Endothelial cell of umbilical vein (primary cell): ENCODE results near the gene TRPC4AP. TPM values are rescaled to one million over a fixed set of nuclear protein-coding genes. Genes with fewer than 3 reads are reported as not detected.
A peak's percentile ranks its signal among the peaks of the same experiment; 100 is the strongest.

Experiments used
- BruUV-seq: library from RNA; stranded (reverse); fragments of 400-500 nt; replicated peaks from 2 replicates; lab custom pipeline; 2021; lab: Mats Ljungman, UMichigan
- CTCF ChIA-PET: fragments of 300-600, 350-600 bp; sonication (Branson Sonifier 250); formaldehyde crosslinking; loops from one replicate; lab custom pipeline; 2021; ENCODE audit warnings: antibody characterized with exemption, inconsistent platforms; lab: Charles Lee
- POLR2A ChIA-PET: fragments of 300-600, 350-600 bp; sonication (Branson Sonifier 250); formaldehyde crosslinking; loops from one replicate; lab custom pipeline; 2021; ENCODE audit warnings: antibody characterized with exemption, inconsistent platforms; lab: Charles Lee
- DNase-seq: peaks from one replicate; pipeline ENCODE4 v3.0.0-alpha.2; 2011; ENCODE audit warnings: low read depth, low spot score
- FAIRE-seq: peaks from 2 replicates; lab custom pipeline; 2011; peaks lifted over from hg19 to GRCh38; lab: Jason Lieb, UNC
- H2AFZ ChIP-seq: 2 replicates; pipeline ENCODE4 v1.6.0; 2012; ENCODE audit warnings: low read depth, low read length, control low read depth, inconsistent platforms
- H3K27ac ChIP-seq: 2 replicates; pipeline ENCODE4 v1.5.1; 2011; ENCODE audit warnings: low read depth, mild to moderate bottlenecking, control low read depth, low read length, moderate library complexity; ENCODE audit not compliant: insufficient read depth
- H3K27me3 ChIP-seq, 2 experiments: 2 replicates each; pipeline versions ENCODE4 v1.6.0 to v1.6.1; 2011; ENCODE audit warnings: low read length in 2 of 2, mixed read lengths in 1 of 2; ENCODE audit not compliant: control insufficient read depth in 2 of 2, insufficient read depth in 2 of 2
- H3K36me3 ChIP-seq, 2 experiments: 2 replicates in 1 of 2; 3 replicates in 1 of 2; pipeline ENCODE4 v1.5.1; 2011; ENCODE audit warnings: low read length in 2 of 2, mild to moderate bottlenecking in 1 of 2, moderate library complexity in 1 of 2; ENCODE audit not compliant: control insufficient read depth in 2 of 2, insufficient read depth in 2 of 2; ENCODE audit errors: extremely low read depth in 1 of 2
- H3K4me1 ChIP-seq: 3 replicates; pipeline ENCODE4 v1.5.1; 2011; ENCODE audit warnings: mild to moderate bottlenecking, low read length; ENCODE audit not compliant: control insufficient read depth, insufficient read depth; ENCODE audit errors: extremely low read depth
- H3K4me2 ChIP-seq: 2 replicates; pipeline ENCODE4 v1.6.1; 2011; ENCODE audit warnings: low read length, control low read depth, mixed read lengths; ENCODE audit not compliant: insufficient read depth
- H3K4me3 ChIP-seq, 3 experiments: fragments of 200-600 bp in 1 of 3; sonication (generic), shearing (Covaris generic) in 1 of 3; replicated peaks in 1 of 3; 2 replicates each; pipeline ENCODE4 v1.5.1; 2011 to 2016; ENCODE audit warnings: control low read depth in 3 of 3, low read length in 3 of 3, mild to moderate bottlenecking in 2 of 3, inconsistent platforms in 1 of 3, low read depth in 1 of 3, moderate library complexity in 1 of 3; ENCODE audit not compliant: insufficient read depth in 1 of 3
- H3K79me2 ChIP-seq: 2 replicates; pipeline ENCODE4 v1.6.0; 2012; ENCODE audit warnings: low read length, inconsistent platforms; ENCODE audit not compliant: control insufficient read depth, insufficient read depth
- H3K9ac ChIP-seq: replicated peaks from 2 replicates; pipeline ENCODE3; 2011; ENCODE audit warnings: low read length, control low read depth; ENCODE audit not compliant: insufficient read depth; ENCODE audit errors: extremely low read depth
- H3K9me1 ChIP-seq: replicated peaks from 3 replicates; pipeline ENCODE4 v1.6.0; 2011; ENCODE audit warnings: mild to moderate bottlenecking, low read length; ENCODE audit not compliant: control insufficient read depth, insufficient read depth; ENCODE audit errors: extremely low read depth
- H3K9me3 ChIP-seq: replicated peaks from 2 replicates; pipeline ENCODE4 v1.5.1; 2012; ENCODE audit warnings: low read length, inconsistent platforms; ENCODE audit not compliant: control insufficient read depth, insufficient read depth
- H4K20me1 ChIP-seq: replicated peaks from 2 replicates; pipeline ENCODE3; 2011; ENCODE audit warnings: mild to moderate bottlenecking, low read length; ENCODE audit not compliant: control insufficient read depth, insufficient read depth; ENCODE audit errors: extremely low read depth
- CTCF ChIP-seq, 2 donors: IDR thresholded peaks; 1 replicate in 1 of 2; 2 replicates in 1 of 2; pipeline ENCODE4 v1.5.1; 2011; ENCODE audit warnings: low read length in 2 of 2, mild to moderate bottlenecking in 2 of 2, moderate library complexity in 2 of 2, control low read depth in 1 of 2, inconsistent platforms in 1 of 2, low read depth in 1 of 2; ENCODE audit not compliant: insufficient read depth in 1 of 2; ENCODE audit errors: extremely low read depth in 1 of 2
- FOS ChIP-seq: IDR thresholded peaks from 2 replicates; pipeline ENCODE4 v1.6.1; 2011; ENCODE audit warnings: mild to moderate bottlenecking, low read length, moderate library complexity, borderline replicate concordance; ENCODE audit not compliant: insufficient read depth
- GATA2 ChIP-seq: IDR thresholded peaks from 2 replicates; pipeline ENCODE4 v1.7.0; 2011; ENCODE audit warnings: low read depth, mild to moderate bottlenecking, moderate library complexity, mixed read lengths, low read length; ENCODE audit not compliant: insufficient read length, insufficient read depth
- POLR2A ChIP-seq: IDR thresholded peaks from 2 replicates; pipeline ENCODE4 v1.6.1; 2012; ENCODE audit warnings: low read depth, mild to moderate bottlenecking, control low read depth, low read length
- POLR2AphosphoS5 ChIP-seq: IDR thresholded peaks from 2 replicates; pipeline ENCODE4 v1.6.1; 2012; ENCODE audit warnings: low read depth, mild to moderate bottlenecking, control low read depth, low read length, moderate library complexity; ENCODE audit not compliant: insufficient read depth
- dilution Hi-C: fragments of 300-500 bp; cut with MboI; formaldehyde crosslinking; loops from one replicate; pipeline ENCODE4 v1.15.0; 2019; ENCODE audit warnings: low sequenced_read_pairs; ENCODE audit not compliant: extremely low pct_ligation_motif_present
- intact Hi-C: fragments of 100-400 bp; cut with micrococcal nuclease; formaldehyde crosslinking; loops from one replicate; pipeline ENCODE4 v1.10.0; 2022
- polyA plus RNA-seq, 4 experiments: library from polyadenylated mRNA; depleted of rRNA in 3 of 4; stranded (reverse) in 3 of 4; unstranded in 1 of 4; fragments of >200 nt; gene quantifications; 2 replicates each; pipeline versions ENCODE4 v1.2.1 to v1.2.3, GENCODE V29; 2011 to 2012; ENCODE audit warnings: missing spikeins in 1 of 4
- total RNA-seq: library from RNA; stranded (reverse); gene quantifications from 2 replicates; pipeline ENCODE4 v1.2.3, GENCODE V29; 2021

TRPC4AP gene
- total and polyA plus RNA-seq, 2 donors (not counting 3 experiments of a cell fraction or from before 2014, with no cell fraction given), result 89.0 to 103 TPM

- TSS peak; percentile 96 for BruUV-seq
- intact Hi-C loops, result loop anchor here (1.0 to 5.0 kb wide), 4 partner anchors 48 to 137 kb away; partner anchors contain the start of genes ACSS2 and TRPC4AP
- FAIRE-seq, result peak; percentile 95
Observed at GRCh38 chr20:34955231-34956040, 137.2 kb downstream of the TRPC4AP start, which contains the start of the genes GSS and MYH7B. GSS (minus strand) TSS chr20:34955806; CDS start chr20:34951852, 3,954 bp downstream. MYH7B (plus strand) TSS chr20:34955868; CDS start chr20:34978006, 22,138 bp downstream.

More at GRCh38 chr20:34955231-34956040, 137.2 kb downstream of the TRPC4AP start, which contains the start of the genes GSS and MYH7B:
- peak within 1 kb of the TSS; percentile 58 to 84 (median 70) for H3K4me3 ChIP-seq
- no peaks in the 10 kb centered on the region for H3K9me3 ChIP-seq
- TF ChIP-seq FOS, result no peak
- no peak for TF ChIP-seq GATA2
- TF ChIP-seq POLR2A, result peak; percentile 56
- TF ChIP-seq CTCF (IDR thresholded peaks at IDR 0.05; ENCODE audit: extremely low read depth in 1 of 2, insufficient read depth in 1 of 2, low read depth in 1 of 2, low read length in 2 of 2), result peak; percentile 34 to 52
- TF ChIP-seq POLR2AphosphoS5, result peak; percentile 62
- H3K4me1 ChIP-seq, result peaks cover 17% of the 10 kb centered on the region
- peak within 1 kb of the TSS; percentile 65 for H3K27ac ChIP-seq
- peaks cover 6% of the 10 kb centered on the region for H3K79me2 ChIP-seq
- H4K20me1 ChIP-seq, result no peaks in the 10 kb centered on the region
- H3K36me3 ChIP-seq, result no peaks in the 10 kb centered on the region
- peak within 1 kb of the TSS; percentile 94 for H3K4me2 ChIP-seq
- POLR2A ChIA-PET, result interaction anchor here (0.7 to 1.5 kb wide), 5 partner anchors 15 to 81 kb away, joined by 3 to 15 read pairs (median 7); partner anchors contain the start of gene ACSS2
- dilution Hi-C loops, result no loop called here
- no peaks in the 10 kb centered on the region for H3K27me3 ChIP-seq
- H2AFZ ChIP-seq, result peak within 1 kb of the TSS; percentile 86
- CTCF ChIA-PET, result interaction anchor here (0.6 to 5.8 kb wide), 20 partner anchors 12 to 759 kb away, joined by 3 to 182 read pairs (median 5); partner anchors contain the start of genes ACSS2 and GGT7
- peak; percentile 99 for DNase-seq
- peak within 1 kb of the TSS; percentile 86 for H3K9ac ChIP-seq
- no peaks in the 10 kb centered on the region for H3K9me1 ChIP-seq
